ENCODE measurements around the gene TREM2.
"Not testable (repeated sequence)": the region's sequence is repeated elsewhere in the genome, so short reads cannot be mapped to it uniquely, and the experiment has no call there.

TREM2 gene

DNA sequence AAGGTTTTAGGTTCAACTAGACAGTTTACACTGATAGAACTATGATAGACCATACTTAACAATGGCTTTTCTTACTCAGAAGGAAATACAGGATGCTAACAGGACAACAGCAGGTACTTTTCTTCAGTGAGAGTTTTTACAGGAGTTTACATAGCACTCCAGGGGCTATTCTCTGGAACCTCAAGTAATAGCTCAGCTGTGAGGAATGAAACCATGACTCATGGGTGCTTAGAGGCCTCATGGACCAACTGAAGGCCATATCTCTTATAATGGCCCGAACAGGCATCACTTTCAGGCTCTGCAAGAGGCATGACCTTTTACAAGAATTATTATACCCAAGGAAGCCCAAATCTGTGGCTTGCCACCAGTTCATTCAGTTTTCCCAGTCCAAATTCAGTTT, 40.5 kb downstream of the TREM2 start:
- H3K9me3 ChIP-seq (ENCODE audit: control insufficient read depth, low read length), result no peaks in the 10 kb centered on the region
- WGBS, 2 experiments, result 95 to 98% methylated on average over 1 of the region's 1 CpG
- H3K36me3 ChIP-seq (ENCODE audit: control insufficient read depth, insufficient read depth, low read length), result no peaks in the 10 kb centered on the region
- H3K4me1 ChIP-seq (ENCODE audit: control insufficient read depth, insufficient read depth, low read length), result no peaks in the 10 kb centered on the region
- no peak overlapping the region for H3K4me3 ChIP-seq (ENCODE audit: insufficient read depth, low read depth, low read length)
- H3K27me3 ChIP-seq (ENCODE audit: control insufficient read depth, insufficient read depth, low read length, poor library complexity, severe bottlenecking), result no peaks in the 10 kb centered on the region
- no peak overlapping the region for H3K27ac ChIP-seq (ENCODE audit: insufficient read depth, low read depth, low read length, poor library complexity, severe bottlenecking)

DNA sequence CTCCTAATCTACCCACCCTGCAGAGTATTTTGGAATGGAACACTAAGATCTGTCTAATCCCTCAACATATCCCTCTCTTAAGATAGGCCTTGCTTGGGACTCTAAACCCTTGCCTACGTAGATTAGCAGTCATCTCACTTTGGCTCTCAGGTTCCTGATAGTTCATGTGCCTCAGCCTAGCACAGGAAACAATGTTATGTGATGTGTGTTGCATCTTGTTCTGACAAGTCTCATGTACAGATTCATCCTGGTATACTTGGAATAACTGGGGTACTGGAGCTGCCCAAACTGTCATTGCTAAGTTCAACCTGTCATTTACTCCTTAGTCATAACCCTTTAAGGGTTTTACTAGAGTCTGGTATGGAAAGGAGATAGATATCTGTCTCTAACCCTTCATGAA, 42.9 kb downstream of the TREM2 start:
- no peak overlapping the region for H3K27ac ChIP-seq (ENCODE audit: insufficient read depth, low read depth, low read length, poor library complexity, severe bottlenecking)
- no peaks in the 10 kb centered on the region for H3K36me3 ChIP-seq (ENCODE audit: control insufficient read depth, insufficient read depth, low read length)
- H3K4me3 ChIP-seq (ENCODE audit: insufficient read depth, low read depth, low read length), result no peak overlapping the region
- no peaks in the 10 kb centered on the region for H3K9me3 ChIP-seq (ENCODE audit: control insufficient read depth, low read length)
- H3K4me1 ChIP-seq (ENCODE audit: control insufficient read depth, insufficient read depth, low read length), result no peaks in the 10 kb centered on the region
- H3K27me3 ChIP-seq (ENCODE audit: control insufficient read depth, insufficient read depth, low read length, poor library complexity, severe bottlenecking), result no peaks in the 10 kb centered on the region
- 92 to 100% methylated on average over 1 of the region's 1 CpG for WGBS, 2 experiments

DNA sequence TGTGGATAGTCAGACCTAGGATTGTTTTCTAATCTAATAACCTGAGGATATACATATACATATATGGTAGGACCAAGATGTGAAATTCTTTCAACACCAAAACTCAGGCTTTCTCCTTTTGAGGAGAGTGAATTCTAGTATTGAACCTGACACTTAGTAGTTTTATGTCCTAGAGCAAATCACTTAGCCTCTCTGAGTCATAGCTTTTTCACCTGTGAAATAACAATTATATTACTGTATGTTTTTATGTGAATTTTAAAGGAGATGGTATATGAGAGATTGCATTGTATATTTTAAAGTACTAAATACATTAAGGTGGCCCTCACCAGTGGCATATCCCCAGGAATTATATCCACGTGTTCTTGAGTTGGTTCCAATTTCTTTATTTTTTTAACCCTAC, 43.4 kb downstream of the TREM2 start:
- WGBS, 2 experiments, result 86 to 94% methylated on average over 1 of the region's 1 CpG
- Histone ChIP-seq H3K4me1 (ENCODE audit: control insufficient read depth, insufficient read depth, low read length) (no peaks in the 10 kb centered on the region), H3K4me3 (ENCODE audit: insufficient read depth, low read depth, low read length) (no peak overlapping the region), H3K9me3 (ENCODE audit: control insufficient read depth, low read length) (no peaks in the 10 kb centered on the region), H3K36me3 (ENCODE audit: control insufficient read depth, insufficient read depth, low read length) (no peaks in the 10 kb centered on the region), H3K27ac (ENCODE audit: insufficient read depth, low read depth, low read length, poor library complexity, severe bottlenecking) (no peak overlapping the region), H3K27me3 (ENCODE audit: control insufficient read depth, insufficient read depth, low read length, poor library complexity, severe bottlenecking) (no peaks in the 10 kb centered on the region)

DNA sequence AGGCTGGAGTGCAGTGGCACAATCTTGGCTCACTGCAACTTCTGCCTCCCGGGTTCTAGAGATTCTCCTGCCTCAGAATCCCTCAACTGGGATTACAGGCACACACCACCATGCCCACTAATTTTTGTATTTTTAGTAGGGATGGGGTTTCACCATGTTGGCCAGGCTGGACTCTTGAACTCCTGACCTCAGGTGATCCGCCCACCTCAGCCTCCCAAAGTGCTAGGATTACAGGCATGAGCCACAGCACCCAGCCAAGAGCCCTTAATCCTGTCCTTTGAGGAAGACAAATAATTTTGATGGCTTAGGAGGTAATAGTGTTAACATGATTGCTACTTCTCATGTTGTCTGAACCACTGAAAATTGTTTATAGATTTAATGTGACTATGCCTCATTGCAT, 47.9 kb downstream of the TREM2 start:
- not testable (repeated sequence) for H3K27me3 ChIP-seq (ENCODE audit: control insufficient read depth, insufficient read depth, low read length, poor library complexity, severe bottlenecking); H3K36me3 ChIP-seq (ENCODE audit: control insufficient read depth, insufficient read depth, low read length); H3K4me3 ChIP-seq (ENCODE audit: insufficient read depth, low read depth, low read length); H3K4me1 ChIP-seq (ENCODE audit: control insufficient read depth, insufficient read depth, low read length); H3K9me3 ChIP-seq (ENCODE audit: control insufficient read depth, low read length); H3K27ac ChIP-seq (ENCODE audit: insufficient read depth, low read depth, low read length, poor library complexity, severe bottlenecking)
- WGBS, 2 experiments, result 84% methylated on average over 2 of the region's 2 CpGs

DNA sequence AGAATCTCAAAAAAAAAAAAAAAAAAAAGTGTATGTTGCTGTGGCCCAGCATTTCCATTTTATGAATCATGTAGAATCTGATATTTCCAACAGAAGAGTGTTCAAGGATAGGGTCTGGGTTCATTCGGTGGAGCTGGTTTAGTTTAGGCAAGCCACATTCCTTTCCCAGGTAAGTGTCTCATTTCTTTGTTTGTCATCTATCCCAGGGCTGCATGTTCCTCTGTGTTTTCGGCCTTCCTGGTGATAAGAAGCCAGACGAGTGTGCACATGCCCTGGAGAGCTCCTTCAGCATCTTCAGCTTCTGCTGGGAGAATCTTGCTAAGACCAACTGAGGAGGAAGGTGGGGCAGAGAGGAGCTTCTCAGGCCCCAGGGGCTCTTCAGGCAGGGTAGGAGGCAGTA, 51.9 kb downstream of the TREM2 start:
- Histone ChIP-seq H3K9me3 (ENCODE audit: control insufficient read depth, low read length) (no peaks in the 10 kb centered on the region), H3K4me1 (ENCODE audit: control insufficient read depth, insufficient read depth, low read length) (no peaks in the 10 kb centered on the region), H3K36me3 (ENCODE audit: control insufficient read depth, insufficient read depth, low read length) (no peaks in the 10 kb centered on the region), H3K27ac (ENCODE audit: insufficient read depth, low read depth, low read length, poor library complexity, severe bottlenecking) (no peak overlapping the region), H3K27me3 (ENCODE audit: control insufficient read depth, insufficient read depth, low read length, poor library complexity, severe bottlenecking) (no peaks in the 10 kb centered on the region), H3K4me3 (ENCODE audit: insufficient read depth, low read depth, low read length) (no peak overlapping the region)
- 91 to 93% methylated on average over 3 of the region's 3 CpGs for WGBS, 2 experiments
